Measurements from ENCODE around the gene TYMS.

TYMS gene

DNA sequence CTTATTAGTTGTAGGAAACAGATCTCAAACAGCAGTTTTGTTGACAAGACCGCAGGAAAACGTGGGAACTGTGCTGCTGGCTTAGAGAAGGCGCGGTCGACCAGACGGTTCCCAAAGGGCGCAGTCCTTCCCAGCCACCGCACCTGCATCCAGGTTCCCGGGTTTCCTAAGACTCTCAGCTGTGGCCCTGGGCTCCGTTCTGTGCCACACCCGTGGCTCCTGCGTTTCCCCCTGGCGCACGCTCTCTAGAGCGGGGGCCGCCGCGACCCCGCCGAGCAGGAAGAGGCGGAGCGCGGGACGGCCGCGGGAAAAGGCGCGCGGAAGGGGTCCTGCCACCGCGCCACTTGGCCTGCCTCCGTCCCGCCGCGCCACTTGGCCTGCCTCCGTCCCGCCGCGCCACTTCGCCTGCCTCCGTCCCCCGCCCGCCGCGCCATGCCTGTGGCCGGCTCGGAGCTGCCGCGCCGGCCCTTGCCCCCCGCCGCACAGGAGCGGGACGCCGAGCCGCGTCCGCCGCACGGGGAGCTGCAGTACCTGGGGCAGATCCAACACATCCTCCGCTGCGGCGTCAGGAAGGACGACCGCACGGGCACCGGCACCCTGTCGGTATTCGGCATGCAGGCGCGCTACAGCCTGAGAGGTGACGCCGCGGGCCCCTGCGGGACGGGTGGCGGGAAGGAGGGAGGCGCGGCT lies at the start of gene TYMS:
Gene TYMS, plus strand, starts transcription at position 343 of the 690 bp plus-strand sequence. Its CDS starts 90 bp downstream, at position 433.
- H3K27ac ChIP-seq (ENCODE audit: low read depth, low read length) = peak within 1 kb of the TSS; percentile 85
- no peaks in the 10 kb centered on the region for H3K9me3 ChIP-seq (ENCODE audit: low read length)

DNA sequence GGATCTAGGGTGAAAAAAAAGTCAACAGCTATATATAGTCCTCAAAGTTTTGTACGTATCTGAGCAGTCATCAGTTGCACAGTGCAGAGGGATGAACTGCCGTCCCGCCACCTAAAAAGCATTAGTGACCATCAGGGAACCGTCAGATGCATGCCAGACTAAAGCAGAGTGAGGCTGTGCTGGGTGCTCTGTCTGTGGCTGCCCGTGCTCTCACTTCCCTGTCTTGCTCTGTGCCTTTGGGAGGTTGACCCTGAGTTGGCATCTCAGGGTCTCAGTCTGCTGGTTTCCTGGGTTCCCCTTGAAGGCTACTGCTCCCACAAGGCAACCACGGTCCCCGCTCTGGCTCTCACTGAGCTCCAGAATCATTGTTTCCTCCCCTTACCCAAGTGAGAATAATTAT lies 49.5 kb upstream of the TYMS start:
- H3K4me1 ChIP-seq (ENCODE audit: insufficient read depth, low read length) = no peaks in the 10 kb centered on the region
- H3K36me3 ChIP-seq (ENCODE audit: insufficient read depth, low read length) = no peaks in the 10 kb centered on the region
- H3K27me3 ChIP-seq (ENCODE audit: control insufficient read depth in 1 of 2, insufficient read depth in 2 of 2, low read length in 2 of 2) = no peaks in the 10 kb centered on the region
- no peaks in the 10 kb centered on the region for H3K9me3 ChIP-seq (ENCODE audit: low read length)
- H3K27ac ChIP-seq (ENCODE audit: low read depth, low read length) = no peak overlapping the region
- no peak overlapping the region for H3K9ac ChIP-seq (ENCODE audit: low read length)
- H3K4me3 ChIP-seq (ENCODE audit: low read depth in 1 of 2, low read length in 2 of 2) = no peak overlapping the region

More for the DNA sequence above, at the start of gene TYMS:
- Histone ChIP-seq H3K27me3 (ENCODE audit: control insufficient read depth in 1 of 2, insufficient read depth in 2 of 2, low read length in 2 of 2) (no peaks in the 10 kb centered on the region), H3K36me3 (ENCODE audit: insufficient read depth, low read length) (no peaks in the 10 kb centered on the region), H3K4me1 (ENCODE audit: insufficient read depth, low read length) (peaks cover 4% of the 10 kb centered on the region), H3K4me3 (ENCODE audit: low read depth in 1 of 2, low read length in 2 of 2) (peak within 1 kb of the TSS; percentile 80 to 95), H3K9ac (ENCODE audit: low read length) (no peak within 1 kb of the TSS)

DNA sequence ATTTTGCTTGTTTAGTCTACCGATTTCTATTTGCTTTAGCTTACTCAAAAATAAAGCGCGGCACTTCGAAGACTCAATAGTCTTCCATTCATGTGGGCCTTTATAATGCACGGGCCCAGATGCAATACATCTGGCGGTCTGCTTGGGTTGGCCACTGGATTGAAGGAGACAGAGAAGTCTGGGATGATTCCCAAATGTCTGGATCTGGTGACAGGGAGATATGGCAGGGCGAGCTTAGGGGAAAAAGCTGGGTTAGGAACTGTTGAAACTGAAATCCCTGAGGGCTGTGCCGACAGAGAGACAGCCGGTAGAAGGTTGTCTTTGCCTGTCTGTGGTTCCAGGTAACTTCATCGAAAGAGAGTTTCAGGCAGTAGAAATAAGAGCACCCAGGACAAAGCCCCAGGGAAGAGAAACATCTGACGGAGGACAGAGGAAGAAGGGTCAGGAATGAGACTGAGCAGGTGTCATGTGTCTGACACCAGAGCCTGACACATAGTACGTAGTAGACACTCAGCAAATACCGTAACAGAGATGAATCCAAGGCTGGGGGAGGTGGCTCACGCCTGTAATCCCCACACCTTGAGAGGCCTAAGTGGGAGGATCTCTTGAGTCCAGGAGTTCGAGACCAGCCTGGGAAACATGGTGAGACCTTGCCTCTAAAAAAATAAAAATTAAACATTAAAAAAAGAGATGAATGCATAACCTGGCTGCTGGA lies 47.1 kb upstream of the TYMS start:
- Histone ChIP-seq H3K4me3 (ENCODE audit: low read depth in 1 of 2, low read length in 2 of 2) (no peak overlapping the region), H3K4me1 (ENCODE audit: insufficient read depth, low read length) (no peaks in the 10 kb centered on the region), H3K27ac (ENCODE audit: low read depth, low read length) (no peak overlapping the region), H3K9me3 (ENCODE audit: low read length) (no peaks in the 10 kb centered on the region), H3K9ac (ENCODE audit: low read length) (no peak overlapping the region), H3K27me3 (ENCODE audit: control insufficient read depth in 1 of 2, insufficient read depth in 2 of 2, low read length in 2 of 2) (no peaks in the 10 kb centered on the region), H3K36me3 (ENCODE audit: insufficient read depth, low read length) (no peaks in the 10 kb centered on the region)

DNA sequence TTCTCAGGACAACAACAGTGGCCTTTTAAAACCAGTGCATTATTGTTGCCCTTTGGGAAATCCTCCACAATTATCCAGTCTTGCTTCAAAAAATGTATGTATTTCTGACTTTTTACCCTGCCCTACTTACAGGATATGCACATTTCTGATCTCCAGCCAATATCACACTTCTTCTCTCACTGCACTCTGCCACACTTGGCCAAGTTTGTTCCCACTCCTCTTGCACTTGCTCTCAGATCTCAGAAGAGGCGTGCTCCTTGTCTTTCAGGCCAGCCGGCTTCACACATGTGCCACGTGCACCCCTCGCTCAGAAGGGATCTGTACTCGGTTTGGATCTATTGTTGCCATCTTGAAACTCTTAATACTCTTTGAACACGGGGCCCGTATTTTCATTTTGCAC lies 45.3 kb upstream of the TYMS start:
- H3K9ac ChIP-seq (ENCODE audit: low read length) = no peak overlapping the region
- H3K36me3 ChIP-seq (ENCODE audit: insufficient read depth, low read length) = no peaks in the 10 kb centered on the region
- no peak overlapping the region for H3K27ac ChIP-seq (ENCODE audit: low read depth, low read length)
- no peaks in the 10 kb centered on the region for H3K9me3 ChIP-seq (ENCODE audit: low read length)
- no peaks in the 10 kb centered on the region for H3K4me1 ChIP-seq (ENCODE audit: insufficient read depth, low read length)
- no peaks in the 10 kb centered on the region for H3K27me3 ChIP-seq (ENCODE audit: control insufficient read depth in 1 of 2, insufficient read depth in 2 of 2, low read length in 2 of 2)
- H3K4me3 ChIP-seq (ENCODE audit: low read depth in 1 of 2, low read length in 2 of 2) = no peak overlapping the region

DNA sequence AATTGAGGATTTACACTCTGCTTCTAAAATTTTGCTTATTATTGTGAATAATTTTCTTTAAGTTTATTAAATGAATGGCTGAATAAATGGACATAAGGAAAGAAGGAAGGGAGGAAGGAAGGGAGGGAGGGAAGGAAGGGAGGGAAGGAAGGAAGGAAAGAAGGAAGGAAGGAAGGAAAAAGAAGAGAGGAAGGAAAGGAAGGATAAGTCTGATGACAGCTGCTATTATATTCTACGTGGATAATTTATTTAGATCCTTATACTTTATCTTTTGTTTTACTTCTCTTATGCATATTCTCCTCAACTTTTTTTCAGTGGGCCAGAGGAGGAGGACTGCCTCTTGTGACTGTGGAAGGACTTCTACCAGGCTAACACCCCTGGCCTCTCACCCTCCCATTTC lies 43.3 kb upstream of the TYMS start:
- no peaks in the 10 kb centered on the region for H3K9me3 ChIP-seq (ENCODE audit: low read length)
- no peak overlapping the region for H3K27ac ChIP-seq (ENCODE audit: low read depth, low read length)
- no peak overlapping the region for H3K4me3 ChIP-seq (ENCODE audit: low read depth in 1 of 2, low read length in 2 of 2)
- H3K36me3 ChIP-seq (ENCODE audit: insufficient read depth, low read length) = no peaks in the 10 kb centered on the region
- H3K4me1 ChIP-seq (ENCODE audit: insufficient read depth, low read length) = no peaks in the 10 kb centered on the region
- no peaks in the 10 kb centered on the region for H3K27me3 ChIP-seq (ENCODE audit: control insufficient read depth in 1 of 2, insufficient read depth in 2 of 2, low read length in 2 of 2)
- no peak overlapping the region for H3K9ac ChIP-seq (ENCODE audit: low read length)

DNA sequence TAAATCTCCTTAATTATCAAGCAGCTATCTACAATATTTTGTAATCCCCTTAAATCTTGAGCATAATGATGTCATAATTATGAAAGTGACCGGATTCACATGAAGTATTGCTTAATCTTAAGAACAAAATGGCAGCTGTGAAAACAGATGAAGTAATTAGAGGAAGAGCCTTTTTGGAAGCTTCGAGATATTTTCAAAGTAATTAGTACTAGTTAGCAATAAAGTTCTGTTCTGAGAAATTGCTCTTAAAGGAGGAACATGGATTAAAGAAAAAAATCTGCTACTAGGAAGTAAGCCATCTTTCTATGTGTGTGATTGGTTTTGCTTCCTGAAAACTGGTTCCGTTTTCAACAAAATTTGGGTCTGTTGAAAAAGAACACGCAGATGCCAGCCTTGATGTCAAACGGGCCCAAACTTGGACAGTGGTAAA lies 42.3 kb upstream of the TYMS start:
- Histone ChIP-seq H3K27me3 (ENCODE audit: control insufficient read depth in 1 of 2, insufficient read depth in 2 of 2, low read length in 2 of 2) (no peaks in the 10 kb centered on the region), H3K9ac (ENCODE audit: low read length) (no peak overlapping the region), H3K4me3 (ENCODE audit: low read depth in 1 of 2, low read length in 2 of 2) (no peak overlapping the region), H3K36me3 (ENCODE audit: insufficient read depth, low read length) (no peaks in the 10 kb centered on the region), H3K9me3 (ENCODE audit: low read length) (no peaks in the 10 kb centered on the region), H3K27ac (ENCODE audit: low read depth, low read length) (no peak overlapping the region), H3K4me1 (ENCODE audit: insufficient read depth, low read length) (no peaks in the 10 kb centered on the region)

DNA sequence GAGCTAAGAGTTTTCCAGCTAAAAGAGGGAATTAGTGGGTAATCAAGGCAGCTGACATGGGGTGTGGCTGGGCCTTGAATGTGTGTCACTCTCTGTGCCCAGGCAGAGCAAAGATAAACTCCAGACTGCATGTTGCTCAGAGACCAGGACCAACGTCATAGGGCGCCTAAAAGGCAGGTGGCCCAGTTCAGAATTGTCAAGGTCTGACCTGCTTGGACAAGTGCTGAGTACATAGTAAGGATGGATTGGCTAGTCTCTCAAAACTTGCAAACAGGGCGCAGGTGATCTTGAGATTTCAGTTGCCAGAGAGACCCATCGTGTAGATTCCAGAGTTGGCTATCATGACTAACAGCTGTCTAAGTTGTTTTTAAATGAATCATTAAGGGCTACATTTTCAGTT lies 41.7 kb upstream of the TYMS start:
- H3K9ac ChIP-seq (ENCODE audit: low read length) = no peak overlapping the region
- H3K27me3 ChIP-seq (ENCODE audit: control insufficient read depth in 1 of 2, insufficient read depth in 2 of 2, low read length in 2 of 2) = no peaks in the 10 kb centered on the region
- H3K4me3 ChIP-seq (ENCODE audit: low read depth in 1 of 2, low read length in 2 of 2) = no peak overlapping the region
- no peaks in the 10 kb centered on the region for H3K36me3 ChIP-seq (ENCODE audit: insufficient read depth, low read length)
- no peaks in the 10 kb centered on the region for H3K4me1 ChIP-seq (ENCODE audit: insufficient read depth, low read length)
- H3K27ac ChIP-seq (ENCODE audit: low read depth, low read length) = no peak overlapping the region
- H3K9me3 ChIP-seq (ENCODE audit: low read length) = no peaks in the 10 kb centered on the region

DNA sequence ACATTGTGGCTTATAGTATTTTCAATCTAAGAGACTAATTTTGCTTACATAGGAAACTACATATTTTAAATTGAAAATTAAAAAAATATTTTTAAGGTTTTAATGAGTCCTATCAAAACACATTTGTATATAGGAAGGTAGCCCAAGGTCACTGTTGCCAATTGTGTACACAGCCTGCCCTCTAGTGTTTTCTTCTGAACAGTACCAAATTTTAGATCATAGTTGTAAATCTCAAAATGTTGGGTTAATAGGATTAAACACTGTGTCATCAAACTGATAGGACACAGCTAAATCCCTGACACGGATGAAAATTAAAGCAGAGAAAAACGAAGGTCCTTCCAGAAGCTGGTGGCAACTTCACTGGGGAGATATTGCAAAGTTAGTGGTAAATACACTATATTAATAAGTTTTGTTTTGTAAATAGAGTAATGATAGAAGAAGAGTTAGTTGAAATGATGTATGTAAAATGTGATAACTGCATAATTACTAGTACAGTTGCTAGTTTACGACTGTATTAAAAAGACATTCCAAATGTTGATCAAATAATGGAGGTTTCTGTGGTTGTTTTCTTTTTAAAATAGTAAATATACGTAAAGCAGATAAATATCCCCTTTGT lies 41.0 kb upstream of the TYMS start:
- Histone ChIP-seq H3K27me3 (ENCODE audit: control insufficient read depth in 1 of 2, insufficient read depth in 2 of 2, low read length in 2 of 2) (no peaks in the 10 kb centered on the region), H3K27ac (ENCODE audit: low read depth, low read length) (no peak overlapping the region), H3K36me3 (ENCODE audit: insufficient read depth, low read length) (no peaks in the 10 kb centered on the region), H3K9ac (ENCODE audit: low read length) (no peak overlapping the region), H3K4me3 (ENCODE audit: low read depth in 1 of 2, low read length in 2 of 2) (no peak overlapping the region), H3K9me3 (ENCODE audit: low read length) (no peaks in the 10 kb centered on the region), H3K4me1 (ENCODE audit: insufficient read depth, low read length) (no peaks in the 10 kb centered on the region)

DNA sequence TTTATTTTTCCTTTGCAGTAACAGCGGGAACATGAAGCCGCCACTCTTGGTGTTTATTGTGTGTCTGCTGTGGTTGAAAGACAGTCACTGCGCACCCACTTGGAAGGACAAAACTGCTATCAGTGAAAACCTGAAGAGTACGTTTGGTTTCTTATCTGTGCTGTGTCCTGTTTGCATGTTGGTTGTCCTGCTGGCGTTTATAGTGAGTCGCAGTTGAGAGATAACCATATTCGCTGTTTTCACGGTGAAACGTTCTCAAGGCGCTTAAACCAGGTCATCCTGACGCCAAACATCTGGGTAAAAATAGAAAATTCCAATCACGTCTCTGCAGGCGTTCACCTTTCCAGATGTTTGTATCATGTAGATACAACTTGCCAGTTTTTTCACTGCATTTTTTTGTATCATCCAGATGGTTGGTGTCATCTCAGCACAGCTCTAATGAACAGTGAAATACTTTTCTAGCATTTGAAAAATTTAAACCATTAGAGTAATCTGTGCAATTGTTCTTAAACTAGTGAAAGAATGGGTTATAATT lies 39.4 kb upstream of the TYMS start:
- no peak overlapping the region for H3K4me3 ChIP-seq (ENCODE audit: low read depth in 1 of 2, low read length in 2 of 2)
- no peaks in the 10 kb centered on the region for H3K27me3 ChIP-seq (ENCODE audit: control insufficient read depth in 1 of 2, insufficient read depth in 2 of 2, low read length in 2 of 2)
- no peak overlapping the region for H3K9ac ChIP-seq (ENCODE audit: low read length)
- H3K4me1 ChIP-seq (ENCODE audit: insufficient read depth, low read length) = no peaks in the 10 kb centered on the region
- no peaks in the 10 kb centered on the region for H3K36me3 ChIP-seq (ENCODE audit: insufficient read depth, low read length)
- no peaks in the 10 kb centered on the region for H3K9me3 ChIP-seq (ENCODE audit: low read length)
- H3K27ac ChIP-seq (ENCODE audit: low read depth, low read length) = no peak overlapping the region

DNA sequence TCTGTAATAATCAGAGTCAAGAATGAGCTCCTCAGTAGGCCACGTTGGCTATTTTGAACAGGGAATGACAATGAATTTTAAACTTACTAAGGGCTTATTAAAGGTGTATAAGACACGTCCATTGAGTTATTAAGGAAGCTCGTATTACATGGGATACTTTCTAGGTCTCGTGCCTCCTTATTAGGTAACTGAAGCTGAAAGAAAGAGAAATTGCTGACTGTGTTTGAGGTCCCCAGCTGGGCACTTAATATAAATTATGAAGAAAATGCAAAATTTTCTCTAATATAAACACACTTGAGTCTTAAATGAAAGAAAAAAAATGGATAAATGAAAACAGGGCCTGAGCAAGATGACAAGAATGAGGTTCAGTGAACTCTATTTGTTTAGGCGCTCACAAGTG lies 38.8 kb upstream of the TYMS start:
- Histone ChIP-seq H3K36me3 (ENCODE audit: insufficient read depth, low read length) (no peaks in the 10 kb centered on the region), H3K9me3 (ENCODE audit: low read length) (no peaks in the 10 kb centered on the region), H3K4me1 (ENCODE audit: insufficient read depth, low read length) (no peaks in the 10 kb centered on the region), H3K4me3 (ENCODE audit: low read depth in 1 of 2, low read length in 2 of 2) (no peak overlapping the region), H3K9ac (ENCODE audit: low read length) (no peak overlapping the region), H3K27me3 (ENCODE audit: control insufficient read depth in 1 of 2, insufficient read depth in 2 of 2, low read length in 2 of 2) (no peaks in the 10 kb centered on the region), H3K27ac (ENCODE audit: low read depth, low read length) (no peak overlapping the region)

DNA sequence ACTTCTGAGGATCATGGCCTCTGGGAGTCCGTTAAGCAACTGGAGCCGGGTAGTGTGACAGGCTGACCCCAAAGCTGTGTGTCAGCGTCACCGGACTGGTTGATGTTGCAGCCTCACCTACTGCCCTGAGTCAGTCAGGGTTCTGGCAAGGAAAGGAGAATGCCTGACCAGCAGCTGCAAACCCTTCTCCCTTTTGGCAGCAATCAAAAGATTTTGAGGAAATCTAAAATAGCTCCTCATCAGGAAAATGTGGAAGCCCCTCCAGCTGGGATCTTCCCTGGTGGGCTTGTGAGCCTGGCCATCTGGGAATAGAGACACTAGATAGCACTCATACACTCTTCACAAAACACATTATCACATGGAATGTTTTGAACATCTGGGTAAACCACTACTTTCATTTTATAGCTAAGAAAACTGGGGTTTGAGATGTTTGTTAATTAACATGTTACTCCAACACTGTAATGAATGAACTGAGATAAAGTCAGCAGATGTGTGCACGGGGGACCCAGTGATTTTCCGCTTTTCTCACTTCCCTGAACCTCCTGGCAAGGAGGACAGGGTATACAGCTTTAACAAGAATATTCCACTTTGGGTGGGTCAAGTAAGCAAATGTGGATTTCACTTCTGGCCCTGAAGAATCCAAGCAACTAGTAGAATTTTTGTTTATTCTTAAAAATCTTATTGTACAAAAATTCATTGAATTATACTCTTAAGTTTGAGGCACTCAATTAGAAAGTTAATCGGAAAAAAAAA lies 36.0 kb upstream of the TYMS start:
- Histone ChIP-seq H3K4me1 (ENCODE audit: insufficient read depth, low read length) (no peaks in the 10 kb centered on the region), H3K27me3 (ENCODE audit: control insufficient read depth in 1 of 2, insufficient read depth in 2 of 2, low read length in 2 of 2) (no peaks in the 10 kb centered on the region), H3K4me3 (ENCODE audit: low read depth in 1 of 2, low read length in 2 of 2) (no peak overlapping the region), H3K9ac (ENCODE audit: low read length) (no peak overlapping the region), H3K27ac (ENCODE audit: low read depth, low read length) (no peak overlapping the region), H3K9me3 (ENCODE audit: low read length) (no peaks in the 10 kb centered on the region), H3K36me3 (ENCODE audit: insufficient read depth, low read length) (no peaks in the 10 kb centered on the region)

Data from muscle layer of colon (tissue), 2 donors.